Measurements from ENCODE around the gene TLK1.
"Not testable (repeated sequence)": the region's sequence is repeated elsewhere in the genome, so short reads cannot be mapped to it uniquely, and the experiment has no call there.

TLK1 gene

GRCh38 chr2:171167352-171167997 is 6.8 kb upstream of the TLK1 start:
- no peak for DNase-seq

GRCh38 chr2:171166328-171166983 is 5.8 kb upstream of the TLK1 start:
- DNase-seq, result no peak

- DNase-seq, result no peak
Observed at GRCh38 chr2:171165967-171166327, 5.3 kb upstream of the TLK1 start.

- DNase-seq, result no peak
Observed at GRCh38 chr2:171163261-171163660, 2.6 kb upstream of the TLK1 start.

- DNase-seq, result not testable (repeated sequence)
Observed at GRCh38 chr2:171162522-171163197, 2.0 kb upstream of the TLK1 start.

GRCh38 chr2:171160956-171161740 is 455 bp upstream of the TLK1 start:
- DNase-seq, result no peak

GRCh38 chr2:171159372-171160118 is 1.1 kb downstream of the TLK1 start:
- DNase-seq, result no peak

GRCh38 chr2:171158790-171159371 is 1.8 kb downstream of the TLK1 start:
- peak; percentile 35 for DNase-seq

- DNase-seq, result no peak
Observed at GRCh38 chr2:171158036-171158789, 2.5 kb downstream of the TLK1 start.

GRCh38 chr2:171157109-171157500 is 3.6 kb downstream of the TLK1 start:
- DNase-seq, result no peak

GRCh38 chr2:171154348-171154747 is 6.3 kb downstream of the TLK1 start:
- no peak for DNase-seq

- no peak for DNase-seq
Observed at GRCh38 chr2:171150694-171151285, 9.9 kb downstream of the TLK1 start.

GRCh38 chr2:171149986-171150693 is 10.6 kb downstream of the TLK1 start:
- no peak for DNase-seq

- no peak for DNase-seq
Observed at GRCh38 chr2:171149171-171149938, 11.3 kb downstream of the TLK1 start.

GRCh38 chr2:171147081-171147480 is 13.6 kb downstream of the TLK1 start:
- no peak for DNase-seq

- no peak for DNase-seq
Observed at GRCh38 chr2:171146633-171147032, 14.1 kb downstream of the TLK1 start.

- DNase-seq, result no peak
Observed at GRCh38 chr2:171146071-171146470, 14.6 kb downstream of the TLK1 start.

- no peak for DNase-seq
Observed at GRCh38 chr2:171143670-171144062, 17.0 kb downstream of the TLK1 start.

GRCh38 chr2:171142398-171142797 is 18.3 kb downstream of the TLK1 start:
- no peak for DNase-seq

- DNase-seq, result no peak
Observed at GRCh38 chr2:171141320-171141719, 19.4 kb downstream of the TLK1 start.
